Measurements from ENCODE around the gene KRT36. TPM values are rescaled to one million over a fixed set of nuclear protein-coding genes. Genes with fewer than 3 reads are reported as not detected.
A peak's percentile ranks its signal among the peaks of the same experiment; 100 is the strongest.

KRT36 gene
- total and polyA plus RNA-seq, 8 donors, result not detected

GRCh38 chr17:41523225-41523593 is 33.5 kb upstream of the KRT36 start:
- Histone ChIP-seq H3K27ac (peak overlapping the region in 3 of 5 donors; percentile 49 to 73 (median 72)), H3K4me3 (no peak overlapping the region), H3K9me3 (no peaks in the 10 kb centered on the region), H3K27me3 (peaks cover 0 to 39% (median 16%) of the 10 kb centered on the region in 3 donors), H3K36me3 (peaks cover 0 to 20% (median 16%) of the 10 kb centered on the region in 4 donors), H3K4me1 (peaks cover 8 to 63% (median 42%) of the 10 kb centered on the region in 4 donors)
- intact Hi-C loops (cut with DNase I; ENCODE audit: low total_unique reads), result no loop called here
- whole genome bisulfite sequencing, 5 donors, result 40 to 55% (median 53%) methylated on average over 4 of the region's 4 CpGs
- no peak for TF ChIP-seq EP300 (IDR thresholded peaks at IDR 0.05)
- TF ChIP-seq POLR2AphosphoS5 (IDR thresholded peaks at IDR 0.05), result no peak
- no peak for TF ChIP-seq POLR2A (IDR thresholded peaks at IDR 0.05)
- TF ChIP-seq CTCF (IDR thresholded peaks at IDR 0.05), result no peak
- no peak for DNase-seq

- peak in 1 of 2 donors; percentile 79 for DNase-seq
- H3K27ac ChIP-seq, result peak overlapping the region; percentile 32 to 73 (median 65)
- H3K4me3 ChIP-seq, result no peak overlapping the region
- TF ChIP-seq CTCF (IDR thresholded peaks at IDR 0.05) (no peak), POLR2AphosphoS5 (IDR thresholded peaks at IDR 0.05) (peak in 1 of 3 donors; percentile 36)
- peaks cover 0 to 20% (median 16%) of the 10 kb centered on the region in 4 donors for H3K36me3 ChIP-seq
- no peaks in the 10 kb centered on the region for H3K9me3 ChIP-seq
- intact Hi-C loops (cut with DNase I; ENCODE audit: low total_unique reads), result no loop called here
- H3K27me3 ChIP-seq, result peaks cover 0 to 33% (median 10%) of the 10 kb centered on the region in 3 donors
- 57 to 76% (median 67%) methylated on average over 10 to 12 of the region's 12 CpGs for WGBS, 5 donors
- peaks cover 4 to 57% (median 36%) of the 10 kb centered on the region in 4 donors for H3K4me1 ChIP-seq
These were observed 32.9 kb upstream of the KRT36 start for GRCh38 chr17:41522301-41523224.

GRCh38 chr17:41521574-41522261 is 32.0 kb upstream of the KRT36 start:
- Histone ChIP-seq H3K27me3 (peaks cover 0 to 24% (median 1%) of the 10 kb centered on the region in 3 donors), H3K4me1 (peaks cover 4 to 51% (median 33%) of the 10 kb centered on the region in 4 donors), H3K4me3 (no peak overlapping the region), H3K9me3 (no peaks in the 10 kb centered on the region), H3K36me3 (peaks cover 0 to 20% (median 16%) of the 10 kb centered on the region in 4 donors), H3K27ac (peak overlapping the region; percentile 32 to 73 (median 65))
- TF ChIP-seq POLR2AphosphoS5 (IDR thresholded peaks at IDR 0.05) (peak in 1 of 3 donors; percentile 44), CTCF (IDR thresholded peaks at IDR 0.05) (no peak)
- WGBS, 5 donors, result 54 to 62% (median 59%) methylated on average over 6 of the region's 6 CpGs
- intact Hi-C loops (cut with DNase I; ENCODE audit: low total_unique reads), result no loop called here
- DNase-seq, result peak; percentile 51 to 92

- H3K4me1 ChIP-seq, result peaks cover 4 to 51% (median 33%) of the 10 kb centered on the region in 4 donors
- peaks cover 0 to 22% (median 0%) of the 10 kb centered on the region in 3 donors for H3K27me3 ChIP-seq
- 33 to 42% (median 36%) methylated on average over 10 of the region's 10 CpGs for WGBS, 5 donors
- intact Hi-C loops (cut with DNase I; ENCODE audit: low total_unique reads), result no loop called here
- H3K36me3 ChIP-seq, result peaks cover 0 to 20% (median 16%) of the 10 kb centered on the region in 4 donors
- no peaks in the 10 kb centered on the region for H3K9me3 ChIP-seq
- peak in 1 of 2 donors; percentile 63 for DNase-seq
- no peak overlapping the region for H3K4me3 ChIP-seq
- H3K27ac ChIP-seq, result peak overlapping the region in 4 of 5 donors; percentile 1 to 73 (median 60)
- TF ChIP-seq POLR2AphosphoS5 (IDR thresholded peaks at IDR 0.05), result no peak
- no peak for TF ChIP-seq CTCF (IDR thresholded peaks at IDR 0.05)
- no peak for TF ChIP-seq EP300 (IDR thresholded peaks at IDR 0.05)
These were observed 31.3 kb upstream of the KRT36 start for GRCh38 chr17:41520821-41521521.

Data from stomach (tissue), 9 donors.